HG02759 (cell line): Measurements from ENCODE around the gene SUMF2.
"Not testable (repeated sequence)": the region's sequence is repeated elsewhere in the genome, so short reads cannot be mapped to it uniquely, and the experiment has no call there.

Experiments
- ATAC-seq: cut with Tn5 transposase; IDR thresholded peaks from one replicate; pipeline ENCODE4 v1.9.1; 2021; ENCODE audit warnings: mild to moderate bottlenecking, moderate library complexity; ENCODE audit not compliant: unreplicated experiment

SUMF2 gene

DNA sequence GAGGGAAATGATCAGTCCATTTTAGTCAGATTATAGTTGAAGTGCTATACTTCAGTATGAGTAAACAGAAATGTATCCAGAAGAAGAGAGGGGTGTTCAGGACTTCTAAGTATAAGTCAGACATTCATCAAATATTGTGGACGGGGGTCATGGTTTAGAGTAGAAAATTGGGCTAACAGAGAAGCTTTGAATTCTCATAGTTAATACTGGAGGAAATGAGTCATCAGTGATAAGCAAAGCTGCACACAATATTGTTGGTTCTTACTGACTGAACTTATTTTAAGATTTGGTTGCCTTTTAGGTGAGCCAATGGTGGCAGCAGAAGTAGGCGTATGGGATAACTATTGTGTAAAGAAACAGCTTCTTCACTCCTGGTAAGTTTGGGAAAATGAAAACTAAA is 1.7 kb upstream of the SUMF2 start:
- ATAC-seq = no peak

DNA sequence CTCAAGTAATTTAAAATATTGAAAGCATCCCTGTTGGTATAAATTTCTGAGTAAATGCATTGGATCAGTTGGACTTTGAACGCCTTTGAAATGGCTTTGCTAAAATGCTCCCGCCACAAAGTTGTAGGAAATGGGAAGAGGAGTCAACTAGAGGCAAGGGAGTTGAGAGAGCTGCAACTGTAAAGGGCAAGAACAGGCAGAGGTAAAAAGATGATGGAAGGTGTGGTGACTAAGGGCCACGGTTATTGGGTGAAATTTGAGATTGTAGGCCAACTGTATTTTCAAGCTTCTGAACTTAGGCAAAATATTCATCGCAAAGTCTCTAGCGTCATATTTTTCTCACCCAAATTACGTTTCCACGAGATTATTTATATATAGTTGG is 595 bp upstream of the SUMF2 start:
- ATAC-seq = no peak

DNA sequence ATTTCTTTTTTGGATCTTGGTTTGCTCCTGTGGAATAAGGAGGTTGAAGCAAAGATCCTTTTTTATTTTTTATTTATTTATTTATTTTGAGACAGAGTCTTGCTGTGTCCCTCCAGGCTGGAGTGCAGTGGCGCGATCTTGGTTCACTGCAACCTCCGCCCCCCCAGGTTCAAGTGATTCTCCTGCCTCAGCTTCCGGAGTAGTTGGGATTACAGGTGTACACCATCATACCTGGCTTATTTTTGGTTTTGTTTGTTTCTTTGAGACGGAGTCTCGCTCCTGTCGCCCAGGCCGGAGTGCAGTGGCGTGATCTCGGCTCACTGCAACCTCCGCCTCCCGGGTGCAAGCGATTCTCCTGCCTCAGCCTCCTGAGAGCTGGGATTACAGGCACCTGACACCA is 2.3 kb downstream of the SUMF2 start:
- not testable (repeated sequence) for ATAC-seq

DNA sequence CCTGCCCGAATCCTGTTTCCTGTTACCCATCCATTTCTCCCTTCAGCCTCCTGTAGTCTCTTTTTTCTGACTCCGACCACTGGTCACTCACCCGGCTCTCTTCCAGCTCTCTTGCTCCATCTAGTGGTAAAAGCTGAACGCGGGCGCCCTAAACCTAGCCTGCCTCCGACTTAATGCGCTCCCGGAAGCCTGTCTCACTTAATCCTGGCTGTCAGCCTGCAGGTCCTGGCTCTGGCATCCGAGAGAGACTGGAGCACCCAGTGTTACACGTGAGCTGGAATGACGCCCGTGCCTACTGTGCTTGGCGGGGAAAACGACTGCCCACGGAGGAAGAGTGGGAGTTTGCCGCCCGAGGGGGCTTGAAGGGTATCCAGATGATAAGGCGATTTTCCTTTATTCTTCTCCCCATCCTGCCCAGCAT is 10.3 kb downstream of the SUMF2 start:
- peak; percentile 95 for ATAC-seq

DNA sequence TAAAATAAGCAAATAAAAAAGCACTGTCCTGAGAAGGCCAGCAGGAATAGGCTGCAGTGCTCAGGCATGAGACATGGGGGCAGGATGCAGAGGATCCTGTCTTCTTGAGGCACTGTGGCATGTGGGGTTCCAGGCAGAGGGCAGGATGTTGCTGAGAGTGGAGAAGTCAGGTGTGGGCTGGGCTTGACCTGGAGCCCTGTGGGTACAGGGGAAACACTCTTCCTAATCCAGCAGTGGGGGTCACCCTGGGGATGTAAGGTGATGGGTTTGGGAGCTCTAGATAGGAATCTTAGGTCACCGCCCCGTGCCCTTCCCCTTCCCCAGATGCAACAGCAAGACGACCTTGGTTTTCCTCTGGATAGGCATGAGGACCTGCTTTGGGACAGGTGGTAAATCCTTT is 13.6 kb downstream of the SUMF2 start:
- no peak for ATAC-seq

DNA sequence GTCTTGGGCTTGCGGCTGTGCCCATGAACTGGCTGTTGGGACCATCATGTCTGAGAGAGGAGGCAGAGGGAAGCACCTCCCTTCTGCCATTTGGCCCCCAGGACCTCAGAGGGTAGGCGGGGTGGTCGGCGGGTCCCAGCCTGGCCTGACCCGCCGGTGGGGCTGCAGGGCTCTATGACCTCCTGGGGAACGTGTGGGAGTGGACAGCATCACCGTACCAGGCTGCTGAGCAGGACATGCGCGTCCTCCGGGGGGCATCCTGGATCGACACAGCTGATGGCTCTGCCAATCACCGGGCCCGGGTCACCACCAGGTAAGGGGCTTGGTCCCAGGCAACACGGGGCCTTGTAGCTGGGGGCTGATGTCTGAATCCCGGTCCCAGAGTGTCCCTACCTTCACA is 14.1 kb downstream of the SUMF2 start:
- ATAC-seq = no peak

DNA sequence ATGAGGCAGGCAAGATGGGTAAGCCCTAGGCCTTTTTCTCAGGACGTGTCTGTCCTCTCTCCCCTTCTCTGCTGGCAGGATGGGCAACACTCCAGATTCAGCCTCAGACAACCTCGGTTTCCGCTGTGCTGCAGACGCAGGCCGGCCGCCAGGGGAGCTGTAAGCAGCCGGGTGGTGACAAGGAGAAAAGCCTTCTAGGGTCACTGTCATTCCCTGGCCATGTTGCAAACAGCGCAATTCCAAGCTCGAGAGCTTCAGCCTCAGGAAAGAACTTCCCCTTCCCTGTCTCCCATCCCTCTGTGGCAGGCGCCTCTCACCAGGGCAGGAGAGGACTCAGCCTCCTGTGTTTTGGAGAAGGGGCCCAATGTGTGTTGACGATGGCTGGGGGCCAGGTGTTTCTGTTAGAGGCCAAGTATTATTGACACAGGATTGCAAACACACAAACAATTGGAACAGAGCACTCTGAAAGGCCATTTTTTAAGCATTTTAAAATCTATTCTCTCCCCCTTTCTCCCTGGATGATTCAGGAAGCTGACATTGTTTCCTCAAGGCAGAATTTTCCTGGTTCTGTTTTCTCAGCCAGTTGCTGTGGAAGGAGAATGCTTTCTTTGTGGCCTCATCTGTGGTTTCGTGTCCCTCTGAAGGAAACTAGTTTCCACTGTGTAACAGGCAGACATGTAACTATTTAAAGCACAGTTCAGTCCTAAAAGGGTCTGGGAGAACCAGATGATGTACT is 15.5 kb downstream of the SUMF2 start:
- no peak for ATAC-seq

DNA sequence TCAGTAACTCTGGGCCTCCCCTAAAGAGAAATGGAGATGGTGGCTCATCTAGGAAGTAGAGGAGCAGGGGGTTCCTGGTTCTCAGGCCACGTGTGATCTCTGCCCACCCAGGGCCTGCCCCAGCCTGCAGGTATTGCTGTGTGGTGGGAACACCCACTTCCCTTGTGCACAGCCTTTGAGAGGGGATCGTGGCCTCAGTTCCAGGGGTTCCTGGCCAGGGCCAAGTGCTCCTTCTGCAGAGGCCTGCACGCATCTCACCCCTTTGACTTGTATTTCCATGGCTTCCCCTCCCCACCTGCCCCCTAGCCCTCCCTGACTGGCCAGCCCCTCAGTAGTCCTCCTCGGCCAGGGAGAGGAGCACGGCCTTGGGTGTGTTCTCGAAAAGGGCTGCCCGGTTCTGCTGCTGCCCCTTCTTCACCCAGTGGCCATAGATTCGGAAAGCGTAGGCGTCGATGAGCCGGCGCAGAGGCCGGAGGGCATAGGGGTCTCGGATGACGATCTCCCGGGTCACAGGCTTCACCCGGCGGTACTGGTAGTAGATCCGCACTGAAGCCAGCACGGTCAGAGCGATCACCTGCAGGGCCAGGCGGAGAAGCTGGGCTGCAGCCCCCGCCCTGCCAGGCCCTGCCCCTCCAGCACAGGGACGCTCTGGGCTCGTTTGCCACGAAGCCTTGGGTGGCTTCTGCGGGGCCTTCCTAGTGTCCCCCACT is 16.8 kb downstream of the SUMF2 start:
- ATAC-seq = not testable (repeated sequence)

DNA sequence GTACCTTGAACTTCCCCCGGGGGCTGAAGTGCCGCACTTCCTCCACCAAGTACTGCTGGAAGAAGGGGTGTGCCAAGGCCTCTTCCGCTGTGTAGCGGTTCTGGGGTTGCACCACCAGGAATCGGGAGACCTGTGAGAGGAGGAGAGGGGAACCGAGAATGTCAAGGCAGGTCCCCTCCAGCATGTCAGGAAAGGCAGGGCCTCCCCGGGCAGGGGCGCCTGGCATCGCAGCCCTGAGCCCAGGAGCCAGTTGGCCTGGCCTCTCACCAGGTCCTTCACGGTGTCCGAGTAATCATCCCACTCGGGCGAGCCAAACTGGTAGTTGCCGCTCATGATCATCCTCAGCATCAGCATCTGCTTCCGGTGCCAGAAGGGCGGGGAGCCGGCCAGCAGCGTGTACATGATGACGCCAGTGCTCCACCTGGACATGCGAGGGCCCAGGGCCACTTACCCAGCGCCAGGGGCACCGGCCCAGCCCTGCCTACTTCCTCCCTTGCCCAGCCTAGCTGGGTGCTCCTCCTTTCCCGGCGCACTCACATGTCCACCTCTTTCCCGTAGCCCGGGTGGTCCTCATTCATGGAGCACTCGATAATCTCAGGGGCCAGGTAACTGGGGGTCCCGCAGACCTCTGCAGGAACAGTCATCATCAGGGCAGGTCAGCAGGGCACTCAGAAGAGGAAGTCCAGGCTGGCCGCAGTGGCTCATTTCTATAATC is 17.7 kb downstream of the SUMF2 start:
- ATAC-seq = no peak

DNA sequence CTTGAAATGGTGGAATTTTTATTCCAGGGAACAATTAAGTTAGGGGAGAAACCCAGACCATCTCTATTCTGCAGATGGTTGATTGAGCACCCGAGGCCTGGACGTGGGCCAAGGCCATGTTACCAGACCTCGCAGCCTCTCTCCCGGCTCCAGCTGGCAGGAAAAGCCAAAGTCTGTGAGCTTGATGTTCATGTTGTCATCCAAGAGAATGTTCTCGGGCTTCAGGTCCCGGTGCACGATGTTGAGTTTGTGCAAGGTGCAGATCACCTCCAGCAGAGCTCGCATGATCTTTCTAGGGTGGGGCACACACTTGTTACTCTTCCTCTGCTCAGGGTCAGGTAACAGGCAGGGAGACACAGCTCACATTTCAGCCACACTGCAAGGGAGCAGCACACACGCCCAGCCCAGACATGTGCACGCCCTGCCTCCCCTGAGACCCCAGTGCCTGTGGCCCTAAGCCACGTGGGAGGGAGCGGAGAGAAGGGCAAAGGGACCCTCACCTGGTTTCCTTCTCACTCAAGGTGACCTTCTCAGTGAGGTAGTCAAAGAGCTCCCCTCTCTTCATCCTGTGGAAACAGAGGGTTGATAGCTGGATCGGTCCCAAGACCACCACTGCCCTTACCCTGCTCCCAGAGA is 19.2 kb downstream of the SUMF2 start:
- ATAC-seq = no peak

DNA sequence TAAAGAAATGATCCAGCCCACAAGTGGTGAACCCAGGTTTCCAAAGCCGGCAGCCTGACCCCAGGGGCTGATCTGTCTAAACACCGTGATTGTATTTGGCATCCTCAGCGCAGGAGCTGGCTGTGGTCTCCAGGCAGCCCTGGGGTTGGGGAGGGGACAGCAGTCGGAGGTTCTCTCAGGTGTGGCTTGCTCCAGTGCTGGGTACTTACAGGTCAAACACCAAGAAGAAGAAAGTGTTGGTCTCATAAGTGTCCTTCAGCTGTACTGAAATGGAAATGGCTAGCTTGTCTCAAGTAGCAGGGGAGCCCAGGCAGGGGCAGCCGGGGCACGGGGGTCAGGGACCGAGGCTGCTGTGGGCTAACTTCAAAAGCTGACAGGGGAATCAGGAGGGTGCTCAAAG is 22.7 kb downstream of the SUMF2 start:
- ATAC-seq = no peak

DNA sequence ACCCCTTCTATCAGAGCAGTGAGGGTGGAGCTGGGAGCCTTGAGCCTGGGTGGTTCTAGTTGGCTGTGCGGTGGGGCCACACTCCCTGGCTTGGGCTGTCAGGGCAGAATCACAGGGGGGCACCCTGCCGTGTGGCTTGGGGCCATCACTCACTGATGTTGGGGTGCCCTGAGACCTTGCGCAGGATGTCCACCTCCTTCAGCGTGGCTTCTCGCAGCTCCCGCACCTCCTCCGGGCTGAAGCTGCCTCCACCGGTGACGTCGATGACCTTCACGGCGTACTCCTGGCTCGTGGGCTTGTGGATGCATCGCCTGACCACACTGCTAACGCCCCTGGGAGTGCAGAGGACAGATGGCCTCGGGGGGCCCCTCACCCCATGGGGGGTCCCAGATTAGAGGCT is 23.4 kb downstream of the SUMF2 start:
- no peak for ATAC-seq

DNA sequence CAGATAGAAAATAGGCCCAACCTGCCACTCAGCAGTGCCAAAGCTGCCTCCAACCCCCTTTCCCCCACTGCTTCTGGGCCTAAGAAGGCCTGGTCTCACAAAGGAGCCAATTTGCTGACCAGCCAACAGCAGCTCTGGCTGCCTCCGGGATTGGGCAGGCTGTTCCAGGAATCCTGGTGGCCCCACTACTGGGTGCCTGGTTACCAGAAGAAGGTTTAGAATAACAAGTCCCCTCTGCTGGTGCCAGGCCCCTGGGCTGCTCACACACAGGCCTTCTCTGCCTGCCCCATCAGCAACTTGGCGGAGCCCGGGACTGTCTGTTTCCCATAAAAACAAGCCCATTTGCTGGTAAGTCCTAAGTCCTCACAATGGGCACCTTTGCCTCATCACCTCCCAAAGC is 27.5 kb downstream of the SUMF2 start:
- no peak for ATAC-seq

DNA sequence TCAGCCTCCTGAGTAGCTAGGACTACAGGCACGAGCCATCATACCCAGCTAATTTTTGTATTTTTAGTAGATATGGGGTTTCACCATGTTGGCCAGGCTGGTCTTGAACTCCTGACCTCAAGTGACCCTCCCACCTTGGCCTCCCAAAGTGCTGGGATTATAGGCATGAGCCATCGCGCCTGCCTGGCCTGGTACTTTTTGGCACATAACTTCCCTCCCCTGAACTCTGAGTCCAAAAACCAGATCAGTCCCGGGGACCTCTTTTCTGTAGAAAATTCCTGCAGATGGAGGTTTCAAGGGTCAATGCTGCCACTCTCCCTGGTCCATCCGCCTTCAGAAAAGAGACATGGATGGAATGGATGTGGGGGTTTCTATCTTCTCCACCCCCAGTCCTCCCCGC is 28.3 kb downstream of the SUMF2 start:
- ATAC-seq = not testable (repeated sequence)

DNA sequence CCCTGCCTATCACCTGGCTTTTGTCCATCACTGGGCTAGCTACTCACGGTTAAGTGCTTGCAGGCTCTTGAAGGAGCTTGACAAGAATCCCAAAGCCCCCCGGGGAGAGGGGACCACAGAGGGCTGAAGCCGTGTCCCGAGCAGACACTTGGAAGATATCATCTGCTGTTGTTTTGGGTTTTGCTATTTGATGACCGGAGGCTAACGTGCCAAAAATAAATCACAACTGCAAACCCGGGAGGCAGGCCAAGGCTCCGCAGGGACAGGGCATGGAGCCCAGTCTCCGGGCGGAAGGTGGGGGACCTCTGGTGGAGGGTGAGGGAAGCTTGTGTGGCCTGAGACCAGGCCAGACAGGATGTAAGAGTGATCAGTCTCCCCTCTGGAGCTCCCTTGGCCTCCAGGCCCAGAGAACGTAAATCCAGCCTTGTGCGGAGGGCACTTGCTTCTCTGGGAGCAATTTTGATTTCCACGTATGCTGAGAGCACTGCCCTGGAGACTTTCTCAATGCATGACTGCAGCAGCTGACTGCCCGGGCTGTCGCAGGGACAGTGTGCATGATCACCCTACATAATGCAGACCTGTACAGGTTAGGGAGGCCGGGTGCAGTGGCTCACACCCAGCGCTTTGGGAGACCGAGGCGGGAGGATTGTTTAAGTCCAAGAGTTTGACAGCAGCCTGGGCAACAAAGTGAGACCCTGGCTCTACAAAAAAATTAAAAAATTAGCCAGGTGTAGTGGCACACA is 28.9 kb downstream of the SUMF2 start, which contains the start of gene PHKG1:
Gene PHKG1 (minus strand): TSS at position 164 of the 743 bp plus-strand sequence. CDS start 4,011 bp downstream, outside the sequence.
- no peak for ATAC-seq

DNA sequence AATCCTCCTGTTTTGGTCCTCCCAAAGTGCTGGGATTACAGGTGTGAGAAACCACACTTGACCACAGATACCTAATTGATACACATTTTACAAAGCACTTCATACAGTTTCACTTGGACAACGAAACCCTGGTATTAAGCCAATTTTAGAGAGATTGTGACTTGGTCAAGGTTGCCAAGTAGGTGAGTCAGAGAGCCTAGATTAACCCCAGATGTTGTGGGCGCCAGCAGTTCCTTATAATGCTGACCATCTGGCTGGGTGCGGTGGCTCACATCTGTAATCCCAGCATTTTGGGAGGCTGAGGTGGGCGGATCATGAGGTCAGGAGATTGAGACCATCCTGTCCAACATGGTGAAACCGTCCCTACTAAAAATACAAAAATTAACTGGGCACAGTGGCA is 33.6 kb downstream of the SUMF2 start:
- no peak for ATAC-seq

DNA sequence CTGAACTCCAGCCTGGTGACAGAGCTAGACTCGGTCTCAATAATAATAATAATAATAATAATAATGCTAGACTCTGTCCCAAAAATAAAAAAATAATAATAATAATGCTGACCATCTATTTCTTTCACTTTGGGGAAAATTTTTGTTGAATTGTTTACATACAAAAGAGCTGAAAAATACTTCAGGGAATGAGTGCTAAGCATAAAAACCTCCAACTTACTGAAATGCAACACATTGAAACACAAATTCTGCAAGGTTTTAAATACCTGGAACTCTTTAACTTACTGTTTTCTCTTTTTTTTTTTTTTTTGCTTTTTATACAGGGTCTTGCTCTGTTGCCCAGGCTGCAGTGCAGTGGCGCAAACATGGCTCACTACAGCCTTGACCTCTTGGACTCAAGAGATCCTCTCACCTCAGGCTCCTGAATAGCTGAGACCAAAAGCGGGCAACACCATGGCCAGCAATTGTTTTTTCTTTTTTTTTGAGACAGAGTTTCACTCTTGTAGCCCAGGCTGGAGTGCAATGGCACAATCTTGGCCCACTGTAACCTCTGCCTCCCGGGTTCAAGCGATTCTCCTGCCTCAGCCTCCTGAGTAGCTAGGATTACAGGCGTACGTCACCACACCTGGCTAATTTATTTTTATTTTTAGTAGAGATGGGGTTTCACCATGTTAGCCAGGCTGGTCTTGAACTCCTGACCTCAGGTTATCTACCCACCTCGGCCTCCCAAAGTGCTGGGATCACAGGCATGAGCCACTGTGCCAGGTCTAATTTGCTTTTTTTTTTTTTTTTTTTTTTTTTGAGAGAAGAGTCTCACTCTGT is 34.3 kb downstream of the SUMF2 start:
- ATAC-seq = not testable (repeated sequence)

DNA sequence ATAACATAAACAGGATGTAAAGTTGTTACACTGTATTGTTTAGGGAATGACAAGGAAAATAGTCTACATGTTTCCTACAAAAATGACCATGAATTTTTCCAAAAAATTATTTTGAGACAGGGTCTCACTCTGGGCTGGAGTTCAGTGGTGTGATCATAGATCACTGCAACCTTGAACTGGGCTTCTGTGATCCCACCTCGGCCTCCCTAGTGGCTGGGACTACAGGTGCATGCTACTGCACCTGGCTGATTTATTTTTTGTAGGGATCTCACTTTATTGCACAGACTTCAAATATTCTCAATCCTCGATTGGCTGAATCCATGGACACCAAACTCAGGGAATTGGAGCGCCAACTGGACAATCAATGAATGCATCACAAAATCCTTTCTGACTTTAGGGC is 35.6 kb downstream of the SUMF2 start:
- no peak for ATAC-seq

DNA sequence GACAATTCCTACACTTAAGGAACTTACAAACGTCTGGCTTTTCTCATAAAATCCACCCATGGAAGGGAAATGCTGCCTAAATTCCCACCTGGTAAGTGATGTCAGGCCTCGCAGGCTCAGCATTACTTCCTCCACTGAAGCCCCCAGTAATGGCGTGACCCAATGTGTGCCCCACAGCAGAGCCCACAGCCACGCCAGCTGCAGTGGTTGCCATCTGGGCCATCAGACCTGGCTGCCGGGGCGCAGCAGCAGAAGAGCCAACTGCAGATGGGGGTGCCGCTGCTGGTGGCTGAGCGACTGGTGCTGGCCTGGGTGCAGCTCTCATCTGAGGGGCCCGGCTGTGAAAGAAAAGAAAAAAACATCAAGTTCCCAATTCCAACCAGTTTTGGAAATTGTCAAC is 40.1 kb downstream of the SUMF2 start:
- ATAC-seq = not testable (repeated sequence)

DNA sequence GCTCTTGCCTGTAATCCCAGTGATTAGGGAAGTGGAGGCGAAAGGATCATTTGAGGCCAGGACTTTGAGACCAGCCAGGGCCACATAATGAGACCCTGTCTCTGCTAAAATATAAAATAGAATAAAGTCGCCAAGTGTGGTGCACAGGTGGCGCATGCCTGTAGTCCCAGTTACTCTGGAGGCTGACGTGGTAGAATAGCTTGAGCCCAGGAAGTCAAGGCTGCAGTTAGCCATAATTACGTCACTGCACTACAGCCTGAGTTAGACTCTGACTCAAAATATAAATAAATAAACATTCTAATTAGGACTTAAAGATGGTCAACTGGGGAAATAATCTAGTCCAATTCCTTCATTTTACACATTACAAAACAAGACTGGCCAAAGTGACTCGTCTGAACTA is 41.4 kb downstream of the SUMF2 start:
- no peak for ATAC-seq
